NCI-H1092 treated with DMSO at 0.1 percent for 48 hours (cell line): Measurements from ENCODE around the gene OMD.
"Not testable (repeated sequence)": the region's sequence is repeated elsewhere in the genome, so short reads cannot be mapped to it uniquely, and the experiment has no call there.

Experiments used
- DNase-seq: peaks from one replicate; lab custom pipeline; 2025; lab: John Stamatoyannopoulos, UW

The OMD gene

DNA sequence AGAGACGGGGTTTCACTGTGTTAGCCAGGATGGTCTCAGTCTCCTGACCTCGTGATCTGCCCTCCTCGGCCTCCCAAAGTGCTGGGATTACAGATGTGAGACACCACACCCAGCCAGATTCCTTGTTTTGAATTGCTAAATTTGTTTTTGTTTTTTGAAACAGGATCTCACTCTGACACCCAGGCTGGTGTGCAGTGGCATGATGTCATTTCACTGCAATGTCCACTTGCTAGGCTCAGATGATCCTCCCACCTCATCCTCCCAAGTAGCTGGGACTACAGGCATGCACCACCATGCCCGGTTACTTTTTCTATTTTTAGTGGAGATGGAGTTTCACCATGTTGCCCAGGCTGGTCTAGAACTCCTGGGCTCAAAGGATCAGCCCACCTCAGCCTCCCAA lies 13.1 kb downstream of the OMD start:
- not testable (repeated sequence) for DNase-seq

DNA sequence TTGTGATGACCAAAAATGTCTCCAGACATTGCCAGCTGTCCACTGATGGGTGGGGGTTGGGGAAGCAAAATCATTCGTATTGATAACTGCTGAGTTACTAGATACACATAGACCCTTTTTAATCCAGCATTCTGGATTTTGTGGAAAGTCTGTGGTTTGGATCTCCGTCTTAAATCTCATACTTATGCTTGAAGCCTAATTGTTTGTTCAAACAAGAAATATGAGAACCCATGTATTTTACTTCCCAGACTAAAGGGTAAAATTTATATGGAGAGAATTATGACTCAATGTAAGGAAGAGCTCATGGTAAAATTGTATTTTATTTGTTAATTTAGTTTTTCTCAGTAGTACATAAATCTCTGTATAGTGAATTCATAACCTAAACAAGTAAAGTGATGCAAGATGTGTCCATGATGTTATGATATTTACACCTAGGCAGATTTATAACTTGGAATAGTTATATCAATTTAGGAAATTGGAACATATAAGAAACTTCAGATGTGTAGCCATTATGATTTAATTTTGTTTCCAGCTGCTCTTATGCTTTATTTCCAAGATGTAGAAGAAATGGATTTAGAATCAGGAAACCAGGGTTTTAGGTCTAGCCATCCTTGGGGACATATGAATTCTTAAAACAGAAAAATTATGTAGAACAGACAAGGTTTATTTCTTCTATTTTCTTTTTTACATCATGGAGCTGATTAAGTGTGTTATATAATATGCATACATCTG lies 15.4 kb downstream of the OMD start:
- no peak for DNase-seq

DNA sequence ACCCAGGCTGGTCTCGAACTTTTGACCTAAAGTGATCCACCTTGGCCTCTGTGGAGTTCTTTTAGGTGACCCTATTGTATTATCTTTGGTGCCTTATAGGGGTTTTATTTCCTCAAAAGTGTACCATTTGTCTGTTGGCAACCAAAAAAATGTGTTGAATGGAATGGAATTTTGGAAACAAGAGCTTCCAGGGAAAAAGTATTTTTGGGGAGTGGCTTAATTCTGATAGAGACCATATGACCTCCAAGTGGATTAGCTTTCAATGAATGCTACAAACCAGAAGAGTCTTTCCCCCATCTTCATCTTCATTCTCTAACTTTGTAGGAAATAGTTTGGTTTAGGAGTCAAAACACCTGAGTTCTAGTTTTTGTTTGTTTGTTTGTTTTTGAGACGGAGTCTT lies 16.5 kb downstream of the OMD start:
- DNase-seq: no peak

DNA sequence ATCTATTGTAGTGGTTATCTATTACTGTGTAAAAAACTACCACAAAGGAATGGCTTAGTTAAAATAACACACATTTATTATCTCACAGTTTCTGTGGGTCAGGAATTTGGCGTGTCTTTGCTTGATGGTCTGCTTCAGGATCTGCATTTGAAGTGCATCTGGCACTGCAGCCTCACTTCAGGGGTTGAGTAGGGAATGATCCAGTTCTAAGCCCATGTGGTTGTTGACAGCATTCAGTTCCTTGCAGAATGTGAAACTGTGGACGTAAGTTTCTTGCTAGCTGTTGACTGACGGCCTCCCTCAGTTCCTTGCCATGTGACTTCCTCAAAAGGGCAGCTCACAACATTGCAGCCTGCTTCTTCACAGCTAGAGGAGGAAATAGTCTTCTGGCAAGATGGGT lies 17.8 kb downstream of the OMD start:
- DNase-seq: no peak

DNA sequence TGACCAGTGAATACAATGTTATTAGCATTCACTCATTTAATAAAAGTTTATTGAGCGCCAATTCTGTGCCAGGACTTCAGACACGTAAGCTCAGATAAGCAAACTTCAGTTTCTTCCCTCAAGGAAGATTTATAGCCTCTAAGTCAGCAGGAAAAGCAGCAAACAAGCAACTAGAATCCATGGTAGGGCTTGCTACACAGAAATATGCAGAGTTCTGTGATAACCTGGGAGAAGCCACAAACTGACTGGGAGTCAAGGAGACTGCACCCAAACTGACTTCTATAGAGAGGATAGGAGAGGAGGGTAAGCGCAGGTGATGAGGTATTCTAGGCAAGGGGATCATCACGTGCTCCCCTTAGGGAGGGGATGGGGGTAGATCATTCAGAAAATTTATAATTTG lies 18.5 kb downstream of the OMD start:
- no peak for DNase-seq

DNA sequence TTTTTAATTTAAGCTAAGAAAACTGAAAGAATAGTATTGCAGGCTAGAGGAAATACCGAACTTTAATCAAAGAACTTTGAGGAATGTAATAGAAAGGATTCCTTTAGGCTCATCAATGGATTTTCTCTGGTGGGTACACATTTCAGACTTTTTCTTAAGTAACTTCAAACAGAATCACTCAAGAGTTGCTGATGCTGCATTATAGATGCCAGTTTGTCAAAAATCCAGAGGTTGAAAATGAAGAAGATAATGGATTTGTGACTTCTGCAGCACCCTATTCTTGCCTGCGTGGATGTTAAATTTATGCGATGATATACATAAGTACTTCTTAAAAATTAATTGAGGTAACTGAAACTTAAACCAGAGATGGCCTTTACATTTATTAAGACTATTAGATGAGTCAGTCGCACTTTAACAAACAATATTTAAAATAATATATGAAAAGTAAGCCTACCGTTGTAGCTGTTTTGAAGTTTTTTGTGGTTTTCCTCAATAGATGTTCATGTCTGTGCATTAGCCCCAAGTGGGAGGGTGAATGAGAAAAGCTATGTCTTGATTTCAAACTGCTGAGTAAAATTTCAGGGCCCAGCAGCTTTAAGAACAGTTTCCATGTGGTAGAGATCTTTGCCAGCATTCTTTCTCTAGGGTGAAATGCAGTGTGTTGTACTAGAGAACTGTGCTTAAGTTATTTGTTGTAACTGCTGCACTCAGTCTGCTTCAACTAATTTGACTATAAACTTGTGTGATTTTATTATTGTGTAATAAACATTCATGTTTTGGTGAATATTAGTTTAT lies 20.0 kb downstream of the OMD start, which contains the start of gene OGN:
TSS of gene OGN (minus strand) at position 537 of the 795 bp plus-strand sequence. CDS start 1,171 bp downstream, outside the sequence.
- no peak for DNase-seq

DNA sequence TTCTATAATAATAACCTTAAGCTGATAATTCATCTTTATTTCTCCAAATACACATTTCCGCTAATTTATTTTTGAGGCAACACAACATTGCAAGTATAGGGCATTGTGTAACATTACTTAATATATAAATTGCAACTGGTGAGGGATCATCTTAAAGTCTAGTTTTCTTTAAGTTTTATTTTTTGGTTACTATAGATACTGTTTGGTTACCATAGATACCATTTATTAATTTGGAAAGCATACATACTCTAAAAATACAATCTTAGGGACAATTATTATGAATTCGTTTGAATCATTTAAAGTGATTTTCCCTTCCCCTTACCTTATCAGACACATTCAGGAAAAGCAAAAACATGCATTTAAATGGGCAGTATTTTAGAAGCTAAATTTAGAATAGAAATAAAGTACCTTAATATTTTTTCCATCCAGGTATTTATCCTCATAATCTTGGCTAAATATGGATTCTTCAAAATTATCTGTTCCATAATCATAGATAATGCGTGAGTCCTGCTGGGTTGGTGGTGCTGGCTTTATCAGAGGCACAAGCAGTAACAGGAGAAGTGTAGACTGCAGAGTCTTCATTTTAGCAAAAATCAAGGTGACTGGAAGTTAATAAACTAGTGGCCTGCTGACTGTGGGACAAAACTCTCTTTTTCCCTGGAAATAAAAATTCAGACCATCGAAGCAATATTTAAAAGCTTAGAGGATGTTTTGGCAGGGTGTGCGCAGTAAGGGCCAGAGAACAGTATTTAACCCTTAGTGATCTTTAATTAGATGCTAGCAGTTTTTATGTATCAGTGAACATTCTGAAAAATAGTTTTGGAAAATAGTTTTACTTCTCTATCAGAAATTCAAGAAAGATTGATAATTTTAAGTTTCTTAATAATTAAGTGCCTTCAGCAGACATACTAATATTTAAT lies 21.2 kb downstream of the OMD start:
- no peak for DNase-seq

DNA sequence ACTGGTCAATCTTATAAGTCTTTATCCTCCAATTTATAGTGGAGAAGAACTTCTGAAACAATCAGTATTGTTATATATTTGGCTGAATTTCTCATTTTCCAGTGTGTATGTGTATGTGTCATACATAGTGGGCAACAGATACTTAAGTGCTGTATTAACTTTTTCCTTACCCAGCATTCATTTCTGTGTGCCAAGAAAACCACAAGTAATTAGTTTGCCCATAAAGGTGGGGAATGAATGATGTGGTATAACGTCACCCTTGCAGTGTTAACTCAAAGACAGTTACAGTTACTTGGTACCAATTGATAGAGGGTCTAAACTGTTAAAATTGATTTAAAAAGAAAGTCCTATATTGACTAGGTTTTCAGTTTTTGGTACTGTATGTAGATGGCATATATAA lies 21.9 kb downstream of the OMD start:
- DNase-seq: no peak

DNA sequence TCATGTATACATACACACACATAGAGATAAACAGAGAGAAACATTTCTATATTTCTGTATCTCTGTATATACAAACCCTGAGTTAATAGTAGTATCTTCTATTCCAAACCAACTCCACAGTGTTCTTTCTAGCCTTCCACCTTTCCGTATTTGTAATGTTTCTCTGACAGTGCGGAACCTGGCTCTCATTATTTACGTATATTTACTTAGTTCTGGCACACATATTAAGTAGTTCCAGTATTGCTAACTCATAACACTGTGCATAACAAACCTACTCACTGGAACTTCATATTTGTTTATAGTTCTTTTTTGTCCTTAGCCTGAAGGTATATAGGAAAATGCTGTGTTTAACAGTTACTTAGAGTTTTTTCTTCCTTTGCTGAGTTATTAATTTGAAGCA lies 26.4 kb downstream of the OMD start:
- no peak for DNase-seq

DNA sequence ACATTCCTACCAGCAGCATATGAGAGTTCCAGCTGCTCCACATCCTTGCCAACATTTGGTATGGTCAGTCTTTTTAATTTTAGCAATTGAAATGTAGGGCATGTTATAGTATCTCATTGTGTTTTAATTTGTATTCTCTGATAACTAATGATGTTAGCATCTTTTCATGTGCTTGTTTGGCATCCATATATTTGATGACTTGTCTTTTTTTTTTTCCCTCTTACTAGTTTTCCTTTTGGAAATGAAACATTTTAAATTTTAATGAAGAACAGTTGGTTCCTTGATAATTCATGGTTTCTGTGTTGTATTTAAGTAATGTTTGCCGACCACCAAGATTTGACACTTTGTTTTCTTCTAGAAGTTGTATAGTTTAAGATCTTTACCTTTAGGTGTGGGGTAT lies 28.7 kb downstream of the OMD start:
- no peak for DNase-seq

DNA sequence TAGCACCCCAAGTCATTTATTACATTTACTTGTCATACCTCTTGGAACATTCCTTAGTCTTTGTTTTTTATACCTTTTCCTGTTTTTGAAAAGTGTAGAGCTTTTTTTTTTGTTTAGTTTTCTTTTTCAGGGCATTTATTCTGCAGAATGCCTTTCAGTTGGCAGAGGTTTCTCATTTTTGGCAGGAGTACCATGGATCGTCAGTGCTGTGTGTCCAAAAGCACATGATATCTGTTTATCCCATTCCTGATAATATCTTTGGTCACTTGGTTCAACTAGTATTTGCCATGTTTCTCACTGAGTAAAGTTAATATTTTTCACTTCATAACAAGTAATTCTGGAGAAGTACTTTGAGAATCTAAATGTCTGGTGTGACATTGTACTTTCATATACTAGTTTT lies 30.6 kb downstream of the OMD start:
- DNase-seq: no peak

DNA sequence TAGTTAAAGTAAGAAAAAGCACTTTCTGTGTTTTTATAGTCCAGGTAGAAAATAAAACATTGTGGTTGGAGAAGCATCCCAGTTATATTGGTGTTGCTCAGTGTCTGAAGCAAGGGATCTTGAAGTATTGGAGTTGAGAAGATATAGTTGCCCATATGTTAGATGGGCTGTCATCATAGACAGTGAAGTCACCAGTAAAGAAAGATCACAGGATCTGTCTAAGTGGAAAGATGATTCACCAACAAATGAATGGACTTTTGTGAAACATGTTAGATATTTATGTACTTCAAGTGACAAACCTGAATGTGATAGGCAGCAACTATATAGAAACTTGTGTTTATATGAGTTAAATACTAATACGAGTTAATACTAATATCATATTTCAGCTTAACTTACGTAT lies 31.6 kb downstream of the OMD start:
- DNase-seq: no peak

DNA sequence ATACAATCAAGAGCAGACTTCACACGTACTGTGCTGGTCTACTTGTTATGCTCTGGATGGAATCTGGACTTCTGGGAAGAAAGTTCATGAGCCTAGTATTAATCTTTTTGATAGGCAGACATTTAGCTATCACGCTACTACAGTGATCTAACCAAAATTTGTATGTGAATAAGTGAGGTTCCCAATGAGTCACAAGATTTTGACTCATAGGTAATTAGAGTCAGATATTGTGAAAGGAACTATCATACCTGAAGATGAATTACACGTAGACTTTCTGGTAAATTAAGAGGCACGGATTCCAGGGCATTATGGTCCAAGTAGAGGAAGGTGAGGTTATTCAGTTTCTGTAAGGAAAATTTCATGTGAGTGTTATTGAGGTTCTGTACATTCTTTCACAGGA lies 38.3 kb downstream of the OMD start:
- DNase-seq: no peak

DNA sequence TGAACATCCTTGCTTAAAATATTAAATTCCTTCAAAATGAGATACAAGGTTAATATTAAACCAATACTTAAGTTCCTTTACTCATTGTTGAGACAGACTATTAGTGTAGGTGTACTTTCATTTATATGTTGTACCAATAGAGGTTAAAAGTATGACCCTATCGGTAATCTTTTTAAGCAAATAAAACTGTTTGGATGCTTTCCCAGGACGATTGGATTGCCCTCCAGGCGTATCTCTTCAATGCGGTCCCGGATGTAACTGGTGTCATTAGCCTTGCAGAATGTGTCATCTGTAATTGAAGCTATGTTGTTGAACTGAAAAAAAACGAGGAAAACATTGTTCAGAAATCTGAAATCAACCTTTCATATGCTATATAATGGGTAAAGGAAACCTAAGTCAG lies 38.8 kb downstream of the OMD start:
- no peak for DNase-seq

DNA sequence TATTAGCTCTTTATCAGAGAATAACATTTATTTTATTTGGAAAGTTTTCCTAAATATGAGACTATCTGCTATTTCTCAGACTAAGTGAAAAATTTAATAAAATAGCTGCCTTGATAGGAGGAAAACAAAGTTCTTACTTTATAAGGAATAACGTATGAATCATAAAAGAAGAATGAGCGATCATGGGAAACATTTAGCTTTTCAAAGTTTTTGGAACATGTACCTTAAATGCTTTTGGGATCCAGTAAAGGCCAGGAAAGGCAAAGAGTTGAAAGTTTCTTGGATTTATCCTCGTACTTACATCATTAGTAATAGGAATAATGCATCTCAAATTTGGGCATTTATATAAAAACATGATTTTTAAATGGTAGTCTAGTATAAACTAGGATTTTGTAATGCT lies 39.3 kb downstream of the OMD start:
- no peak for DNase-seq

DNA sequence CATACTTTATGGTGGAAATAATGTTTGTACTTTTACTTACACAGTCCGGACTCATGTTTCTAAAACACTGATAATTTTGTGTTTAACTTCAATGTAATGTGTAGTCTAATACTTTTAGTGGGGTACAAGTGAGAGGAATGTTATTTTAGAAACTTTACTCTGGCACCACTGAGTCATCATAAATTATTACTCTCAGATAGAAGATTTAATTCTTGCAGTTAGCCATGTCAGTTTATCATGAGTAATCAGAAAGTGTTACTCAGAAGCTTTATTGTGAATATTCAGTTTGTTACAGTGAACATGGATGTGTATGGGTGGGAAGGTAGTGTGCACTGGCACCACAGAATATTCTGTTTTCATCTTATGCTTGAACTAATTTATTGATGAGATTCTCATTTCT lies 39.9 kb downstream of the OMD start:
- DNase-seq: no peak

DNA sequence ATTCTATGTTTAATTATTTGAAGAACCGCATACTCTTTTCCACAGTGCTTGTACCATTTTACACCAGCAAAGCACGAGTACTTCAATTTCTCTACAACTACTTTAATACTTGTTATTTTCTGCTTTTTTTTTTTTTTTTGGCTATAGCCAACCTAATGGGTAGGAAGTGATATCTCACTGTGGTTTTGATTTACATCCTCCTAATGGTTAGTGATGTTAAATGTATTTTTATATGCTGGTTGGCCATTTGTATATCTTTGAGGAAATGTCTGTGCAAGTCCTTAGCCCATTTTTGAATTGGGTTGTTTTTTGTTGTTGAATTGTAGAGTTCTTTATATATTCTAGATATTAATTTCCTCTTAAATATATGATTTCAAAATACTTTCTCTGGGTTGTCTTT lies 42.5 kb downstream of the OMD start:
- DNase-seq: no peak

DNA sequence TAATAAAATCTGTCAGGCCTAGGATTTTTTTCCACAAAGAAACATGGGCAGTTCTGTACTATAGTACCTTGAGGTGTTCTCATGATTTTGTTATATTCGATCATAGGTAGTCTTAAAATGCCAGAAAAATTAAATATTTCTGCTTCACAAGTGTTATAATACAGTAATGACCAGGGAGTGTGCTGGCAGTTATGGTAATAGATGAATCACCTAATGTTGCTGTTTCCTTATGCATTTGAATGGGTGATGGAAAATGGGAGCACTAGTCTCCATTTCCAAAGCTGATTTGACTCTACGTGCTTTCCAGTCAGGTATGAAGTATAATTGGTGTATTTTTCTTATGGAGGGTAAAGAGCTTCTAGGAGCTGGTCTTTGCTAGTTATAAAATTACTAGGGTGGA lies 43.7 kb downstream of the OMD start:
- DNase-seq: no peak

DNA sequence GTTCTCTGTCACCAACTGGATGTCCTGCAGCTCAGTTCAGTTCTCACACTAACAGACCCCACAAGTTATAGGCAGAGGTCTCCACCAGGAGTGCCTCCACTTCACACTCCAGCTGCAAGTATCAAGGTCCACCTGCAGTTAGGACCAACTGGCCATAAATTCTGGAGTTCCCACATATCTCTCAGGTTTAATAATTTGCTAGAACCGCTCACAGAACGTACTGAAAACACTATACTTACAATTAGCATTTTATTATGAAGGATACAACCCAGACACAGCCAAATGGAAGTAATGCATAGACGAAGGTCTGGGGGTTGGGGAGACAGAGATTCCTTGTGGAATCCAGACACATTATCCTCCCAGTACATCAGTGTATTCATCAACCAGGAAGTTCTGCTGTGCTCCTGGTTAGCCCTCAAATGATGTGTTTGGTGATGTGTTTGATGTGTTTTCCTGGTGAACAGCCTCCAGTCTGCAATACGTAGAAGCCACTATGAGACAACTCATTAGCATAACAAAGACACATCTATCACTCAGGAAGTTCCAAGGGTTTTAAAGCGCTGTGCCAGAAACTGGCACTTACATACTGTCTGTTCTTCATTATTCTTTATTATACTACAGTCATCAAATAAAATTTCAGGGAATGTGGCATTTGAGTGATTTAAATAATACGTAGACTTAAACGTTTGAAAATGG lies 45.3 kb downstream of the OMD start:
- no peak for DNase-seq

DNA sequence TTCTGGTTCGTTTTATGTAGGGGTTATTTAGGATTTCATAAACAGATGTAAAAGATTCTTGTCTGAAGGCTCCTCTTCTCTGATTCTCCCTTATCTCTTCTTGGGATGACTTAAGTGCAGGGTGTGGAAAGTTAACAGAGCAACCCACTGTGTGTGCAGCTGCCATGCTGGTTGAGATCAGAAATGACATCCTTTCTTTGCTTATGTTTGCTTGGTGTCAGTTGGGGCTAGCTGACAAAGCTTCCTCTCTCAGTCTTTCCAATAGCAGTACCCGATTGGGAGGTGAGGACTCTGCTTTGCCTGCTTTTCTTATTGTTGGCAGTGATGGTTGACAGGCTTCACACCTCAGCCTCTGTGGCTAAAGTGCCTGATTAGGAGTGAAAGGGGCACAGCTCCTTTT lies 46.4 kb downstream of the OMD start:
- DNase-seq: no peak

DNA sequence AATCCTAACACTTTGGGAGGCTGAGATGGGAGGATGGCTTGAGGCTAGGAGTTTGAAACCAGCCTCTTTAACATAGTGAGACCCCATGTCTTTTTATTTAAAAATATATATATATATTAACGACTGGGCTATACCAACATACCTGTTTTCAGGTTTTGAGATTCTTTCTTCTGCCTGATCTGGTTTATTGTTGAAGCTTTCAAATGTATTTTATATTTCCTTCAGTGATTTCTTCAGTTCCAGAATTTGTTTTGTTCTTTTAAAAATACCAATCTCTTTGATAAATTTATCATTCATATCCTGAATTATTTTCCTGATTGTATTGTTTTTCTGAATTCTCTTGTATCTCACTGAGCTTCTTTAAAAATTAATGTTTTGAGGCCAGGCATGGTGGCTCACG lies 51.1 kb downstream of the OMD start:
- DNase-seq: no peak

DNA sequence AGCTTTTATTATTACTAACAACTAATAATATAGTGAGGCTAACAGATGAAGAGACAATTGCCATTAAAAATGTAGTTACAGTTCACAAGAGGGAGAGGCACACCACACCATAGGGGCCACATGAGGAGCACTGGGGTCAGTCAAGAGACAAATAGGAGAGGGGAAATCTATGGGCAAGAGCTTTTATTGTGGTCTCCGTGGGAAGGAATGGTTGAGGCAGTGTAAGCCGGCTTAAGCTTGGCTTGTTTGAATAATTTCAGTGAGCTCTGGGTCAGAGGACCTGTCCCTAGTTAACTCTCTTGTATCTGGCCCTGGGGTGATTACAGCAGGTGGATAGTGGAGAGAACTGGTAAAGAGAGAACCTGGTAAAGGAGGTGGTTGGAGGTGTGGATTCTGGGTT lies 55.2 kb downstream of the OMD start:
- no peak for DNase-seq
